HCT116 (cell line): ENCODE measurements around the gene LYPD5. TPM values are rescaled to one million over a fixed set of nuclear protein-coding genes. Genes with fewer than 3 reads are reported as not detected.

Experiments
- ATAC-seq: fragments of 200-7000 bp; cut with Tn5 transposase; 2 replicates; pipeline ENCODE4 v1.9.1; 2020; ENCODE audit warnings: mild to moderate bottlenecking, moderate library complexity
- BruUV-seq: library from RNA; stranded (reverse); fragments of 400-500 nt; replicated peaks from 2 replicates; lab custom pipeline; 2021; lab: Mats Ljungman, UMichigan
- CTCF ChIA-PET: fragments of 300-600 bp; sonication (Branson Sonifier 250); formaldehyde crosslinking; loops from one replicate; lab custom pipeline; 2021; ENCODE audit warnings: antibody characterized with exemption; lab: Charles Lee
- POLR2A ChIA-PET: fragments of 300-600, 350-600 bp; sonication (Branson Sonifier 250); formaldehyde crosslinking; loops from one replicate; lab custom pipeline; 2021; ENCODE audit warnings: antibody characterized with exemption; lab: Charles Lee
- RAD21 ChIA-PET, 2 experiments: fragments of 300-600 bp; sonication (Branson Sonifier 250); formaldehyde crosslinking; loops; one replicate each; lab custom pipeline; 2023; ENCODE audit warnings: low total read pairs in 2 of 2; ENCODE audit not compliant: uncharacterized antibody in 2 of 2, unreplicated experiment in 2 of 2, low non-redundant PET in 1 of 2; lab: Charles Lee
- DNase-seq: peaks from one replicate; pipeline ENCODE4 v3.0.0-alpha.2; 2010; ENCODE audit warnings: low read depth, low spot score
- H2AFZ ChIP-seq: fragments of 200-600 bp; shearing (Covaris generic), sonication (generic); 2 replicates; pipeline ENCODE4 v1.6.1; 2017; ENCODE audit warnings: low read depth, mixed run types, mixed read lengths, antibody characterized with exemption, low read length; ENCODE audit not compliant: poor library complexity, severe bottlenecking
- H3K27ac ChIP-seq: 2 replicates; pipeline ENCODE4 v1.5.1; 2012; ENCODE audit warnings: low read depth, low read length
- H3K27me3 ChIP-seq: fragments of 200-600 bp; sonication (generic); 2 replicates; pipeline ENCODE4 v1.6.1; 2016; ENCODE audit warnings: mixed run types, low read length, mixed read lengths; ENCODE audit not compliant: insufficient read depth
- H3K36me3 ChIP-seq, 2 experiments: fragments of 200-500 bp in 1 of 2; fragments of 200-600 bp in 1 of 2; sonication (Bioruptor generic) in 1 of 2; sonication (generic) in 1 of 2; 2 replicates each; pipeline versions ENCODE4 v1.5.1 to v1.6.1; 2014 to 2016; ENCODE audit warnings: low read length in 2 of 2, inconsistent platforms in 1 of 2, mixed read lengths in 1 of 2, mixed run types in 1 of 2; ENCODE audit not compliant: insufficient read depth in 2 of 2, control insufficient read depth in 1 of 2
- H3K4me1 ChIP-seq, 2 experiments: fragments of 200-600 bp in 1 of 2; sonication (generic) in 1 of 2; 2 replicates each; pipeline versions ENCODE4 v1.5.1 to v1.6.1; 2012 to 2017; ENCODE audit warnings: low read length in 2 of 2, inconsistent platforms in 1 of 2, mild to moderate bottlenecking in 1 of 2, mixed read lengths in 1 of 2, mixed run types in 1 of 2, moderate library complexity in 1 of 2; ENCODE audit not compliant: insufficient read depth in 2 of 2, control insufficient read depth in 1 of 2
- H3K4me2 ChIP-seq: fragments of 200-600 bp; sonication (generic); 2 replicates; pipeline ENCODE4 v1.6.1; 2017; ENCODE audit warnings: mixed run types, low read length, mixed read lengths
- H3K4me3 ChIP-seq, 2 experiments: fragments of 200-600 bp in 1 of 2; sonication (generic) in 1 of 2; replicated peaks in 1 of 2; 2 replicates each; pipeline ENCODE4 v1.5.1; 2011 to 2016; ENCODE audit warnings: low read length in 2 of 2, control low read depth in 1 of 2, low read depth in 1 of 2, mild to moderate bottlenecking in 1 of 2, mixed read lengths in 1 of 2, mixed run types in 1 of 2
- H3K79me2 ChIP-seq: fragments of 200-600 bp; sonication (generic); 2 replicates; pipeline ENCODE4 v1.6.1; 2017; ENCODE audit warnings: mild to moderate bottlenecking, mixed run types, low read length, moderate library complexity, mixed read lengths; ENCODE audit not compliant: insufficient read depth
- H3K9ac ChIP-seq: fragments of 200-600 bp; sonication (generic); 2 replicates; pipeline ENCODE4 v1.6.1; 2016; ENCODE audit warnings: low read length, mixed read lengths
- H3K9me2 ChIP-seq: fragments of 200-600 bp; sonication (generic), shearing (Covaris generic); 2 replicates; pipeline ENCODE4 v1.6.1; 2017; ENCODE audit warnings: mixed run types, mild to moderate bottlenecking, moderate library complexity; ENCODE audit not compliant: insufficient read depth
- H3K9me3 ChIP-seq, 2 experiments: fragments of 200-500 bp in 1 of 2; fragments of 200-600 bp in 1 of 2; sonication (Bioruptor generic) in 1 of 2; sonication (generic) in 1 of 2; 2 replicates each; pipeline ENCODE4 v1.6.1; 2014 to 2017; ENCODE audit warnings: low read length in 2 of 2, mixed read lengths in 2 of 2, inconsistent platforms in 1 of 2, low read depth in 1 of 2, mild to moderate bottlenecking in 1 of 2, mixed run types in 1 of 2, moderate library complexity in 1 of 2; ENCODE audit not compliant: control insufficient read depth in 1 of 2, insufficient read depth in 1 of 2
- H4K20me1 ChIP-seq: fragments of 200-600 bp; sonication (generic), shearing (Covaris generic); 2 replicates; pipeline ENCODE4 v1.6.1; 2017; ENCODE audit warnings: mixed run types, mild to moderate bottlenecking, moderate library complexity; ENCODE audit not compliant: insufficient read depth
- CEBPB ChIP-seq: IDR thresholded peaks from 2 replicates; pipeline ENCODE4 v1.6.1; 2012; ENCODE audit warnings: low read depth
- EZH2phosphoT487 ChIP-seq: fragments of 200-600 bp; IDR thresholded peaks from 2 replicates; pipeline ENCODE4 v1.6.1; 2018; ENCODE audit warnings: antibody characterized with exemption, borderline replicate concordance
- REST ChIP-seq: IDR thresholded peaks from 2 replicates; pipeline ENCODE4 v1.6.1; 2012; ENCODE audit warnings: low read depth
- intact Hi-C: fragments of 100-400 bp; cut with micrococcal nuclease; formaldehyde crosslinking; loops from 2 replicates; pipeline ENCODE4 v1.10.0; 2022
- total RNA-seq: library from RNA; stranded (reverse); gene quantifications from one replicate; pipeline ENCODE4 v1.2.1, GENCODE V29; 2021; ENCODE audit not compliant: unreplicated experiment

The LYPD5 gene
- total RNA-seq, 1 experiment from 2014 or later: 7.6 TPM

GRCh38 chr19:43778651-43779050 is 23.6 kb downstream of the LYPD5 start:
- H3K4me3 ChIP-seq: no peak overlapping the region; a peak in 2 of 4 replicates
- BruUV-seq: no TSS peak
- H3K9me3 ChIP-seq: no peaks in the 10 kb centered on the region
- H3K9me2 ChIP-seq: no peaks in the 10 kb centered on the region
- H3K27ac ChIP-seq: peak overlapping the region; percentile 94; the same call in 1 of the 2 replicates
- peaks cover 62 to 77% of the 10 kb centered on the region in 2 experiments for H3K4me1 ChIP-seq
- RAD21 ChIA-PET: interaction anchor here in 1 of 2 experiments (1.0 kb wide), 1 partner anchor 13 kb away, joined by 4 read pairs; no protein-coding TSS in a partner anchor
- no peaks in the 10 kb centered on the region for H3K27me3 ChIP-seq
- TF ChIP-seq CEBPB: no peak
- TF ChIP-seq REST: no peak
- TF ChIP-seq EZH2phosphoT487: no peak
- TF ChIP-seq, all 23 proteins: peak for 0
- ATAC-seq (no peak), DNase-seq (no peak)
- H3K4me2 ChIP-seq: peak overlapping the region; percentile 88
- peaks cover 4 to 17% of the 10 kb centered on the region in 2 experiments; a peak in 3 of 4 replicates for H3K36me3 ChIP-seq
- CTCF ChIA-PET: interaction anchor here (1.3 to 6.4 kb wide), 6 partner anchors 10 to 110 kb away, joined by 3 to 38 read pairs (median 4); partner anchors contain the start of gene SMG9
- intact Hi-C loops: no loop called here
- H3K79me2 ChIP-seq: peaks cover 85% of the 10 kb centered on the region
- POLR2A ChIA-PET: interaction anchor here (1.1 to 3.2 kb wide), 3 partner anchors 13 to 22 kb away, joined by 3 to 14 read pairs (median 5); no protein-coding TSS in a partner anchor
- no peaks in the 10 kb centered on the region for H4K20me1 ChIP-seq
- peak overlapping the region; percentile 88 for H3K9ac ChIP-seq
- H2AFZ ChIP-seq: no peak overlapping the region
